ENCODE results near the gene MTHFS. TPM values are rescaled to one million over a fixed set of nuclear protein-coding genes. Genes with fewer than 3 reads are reported as not detected.

Gene MTHFS
- total and polyA plus RNA-seq, 4 donors, result 26.2 to 156 (median 86.8) TPM

DNA sequence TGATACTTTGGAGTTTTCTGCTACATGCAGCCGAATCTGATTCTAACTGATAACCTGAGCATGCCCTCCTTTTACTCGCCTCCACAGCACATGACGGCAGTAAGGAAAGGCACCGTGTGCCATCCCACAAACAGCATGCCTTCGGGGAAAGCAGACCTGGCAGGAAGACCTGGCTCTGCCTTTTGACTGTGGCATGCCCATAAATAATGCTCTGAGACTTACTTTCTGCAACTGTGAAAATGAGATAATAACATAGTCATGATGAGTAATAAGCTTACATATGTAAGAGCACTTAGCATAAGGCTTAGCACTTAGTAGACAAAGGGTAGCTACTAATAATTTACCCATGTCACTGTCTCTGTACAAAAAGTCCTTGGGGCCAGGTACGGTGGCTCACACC, 32.9 kb downstream of the MTHFS start:
- no peak overlapping the region for H3K9ac ChIP-seq (ENCODE audit: insufficient read depth in 1 of 2, low read length in 2 of 2)
- H3K27me3 ChIP-seq (ENCODE audit: control insufficient read depth in 3 of 3, insufficient read depth in 3 of 3, low read length in 2 of 3), result no peaks in the 10 kb centered on the region
- TF ChIP-seq, protein P1, sequence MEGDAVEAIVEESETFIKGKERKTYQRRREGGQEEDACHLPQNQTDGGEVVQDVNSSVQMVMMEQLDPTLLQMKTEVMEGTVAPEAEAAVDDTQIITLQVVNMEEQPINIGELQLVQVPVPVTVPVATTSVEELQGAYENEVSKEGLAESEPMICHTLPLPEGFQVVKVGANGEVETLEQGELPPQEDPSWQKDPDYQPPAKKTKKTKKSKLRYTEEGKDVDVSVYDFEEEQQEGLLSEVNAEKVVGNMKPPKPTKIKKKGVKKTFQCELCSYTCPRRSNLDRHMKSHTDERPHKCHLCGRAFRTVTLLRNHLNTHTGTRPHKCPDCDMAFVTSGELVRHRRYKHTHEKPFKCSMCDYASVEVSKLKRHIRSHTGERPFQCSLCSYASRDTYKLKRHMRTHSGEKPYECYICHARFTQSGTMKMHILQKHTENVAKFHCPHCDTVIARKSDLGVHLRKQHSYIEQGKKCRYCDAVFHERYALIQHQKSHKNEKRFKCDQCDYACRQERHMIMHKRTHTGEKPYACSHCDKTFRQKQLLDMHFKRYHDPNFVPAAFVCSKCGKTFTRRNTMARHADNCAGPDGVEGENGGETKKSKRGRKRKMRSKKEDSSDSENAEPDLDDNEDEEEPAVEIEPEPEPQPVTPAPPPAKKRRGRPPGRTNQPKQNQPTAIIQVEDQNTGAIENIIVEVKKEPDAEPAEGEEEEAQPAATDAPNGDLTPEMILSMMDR (IDR thresholded peaks at IDR 0.05; ENCODE audit: control extremely low read depth, extremely low read depth), result no peak
- H3K36me3 ChIP-seq (ENCODE audit: control insufficient read depth in 4 of 4, insufficient read depth in 4 of 4, low read length in 4 of 4), result peaks cover 0 to 8% (median 3%) of the 10 kb centered on the region in 4 donors
- no peaks in the 10 kb centered on the region for H3K4me1 ChIP-seq (ENCODE audit: control insufficient read depth in 5 of 5, insufficient read depth in 5 of 5, low read length in 5 of 5)
- ATAC-seq (ENCODE audit: insufficient read depth, low FRiP score) (no peak), DNase-seq (no peak)
- no peaks in the 10 kb centered on the region for H3K9me3 ChIP-seq (ENCODE audit: control insufficient read depth in 4 of 4, insufficient read depth in 3 of 4, low read length in 3 of 4)
- no peak overlapping the region for H3K4me3 ChIP-seq
- 98 to 99% methylated on average over 6 of the region's 6 CpGs for WGBS, 2 donors
- no peak overlapping the region for H3K27ac ChIP-seq (ENCODE audit: low read depth in 1 of 2, low read length in 1 of 2)

DNA sequence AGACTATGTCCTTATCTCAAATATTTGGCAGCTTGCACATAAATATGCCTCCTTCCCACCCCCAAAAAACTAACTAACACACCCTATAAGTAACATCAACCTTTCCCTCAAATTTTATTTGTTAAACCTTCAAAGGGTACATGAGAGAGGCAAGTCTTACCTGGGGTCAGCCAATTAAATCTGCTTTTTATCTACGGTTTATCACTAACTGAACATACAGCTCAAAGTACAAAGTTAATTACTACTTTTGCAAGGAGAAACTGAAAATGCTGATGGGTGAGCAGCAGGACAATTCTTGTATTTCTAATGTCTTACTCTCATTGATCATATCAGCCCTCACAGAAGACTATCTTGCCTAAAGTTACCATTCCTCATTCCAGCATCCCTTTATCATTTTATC, 34.6 kb downstream of the MTHFS start:
- ATAC-seq (ENCODE audit: insufficient read depth, low FRiP score), result no peak
- WGBS, 2 donors, result 93 to 97% methylated on average over 1 of the region's 1 CpG
- no peak overlapping the region for H3K27ac ChIP-seq (ENCODE audit: low read depth in 1 of 2, low read length in 1 of 2)

DNA sequence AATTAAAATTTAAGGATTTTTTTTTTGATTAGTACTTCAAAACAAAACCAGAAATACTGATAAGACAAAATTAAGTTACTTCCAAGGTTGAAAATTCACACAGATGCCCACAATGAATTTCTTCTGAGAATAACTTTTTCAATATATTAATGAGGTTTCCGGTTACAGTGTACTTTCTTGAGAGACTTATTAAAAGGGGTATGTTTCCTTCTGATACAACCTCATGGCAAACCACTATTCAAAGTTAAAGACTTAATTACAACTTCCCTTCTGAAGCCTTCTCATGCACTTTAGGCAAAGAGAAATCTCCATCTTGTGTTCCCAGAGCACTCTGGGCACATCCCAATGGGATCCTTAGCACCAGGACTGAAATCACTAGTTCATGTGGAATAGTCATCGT, 36.2 kb downstream of the MTHFS start:
- no peak overlapping the region for H3K4me3 ChIP-seq
- no peak overlapping the region for H3K27ac ChIP-seq (ENCODE audit: low read depth in 1 of 2, low read length in 1 of 2)
- H3K27me3 ChIP-seq (ENCODE audit: control insufficient read depth in 3 of 3, insufficient read depth in 3 of 3, low read length in 2 of 3), result no peaks in the 10 kb centered on the region
- H3K4me1 ChIP-seq (ENCODE audit: control insufficient read depth in 5 of 5, insufficient read depth in 5 of 5, low read length in 5 of 5), result no peaks in the 10 kb centered on the region
- ATAC-seq (ENCODE audit: insufficient read depth, low FRiP score) (no peak), DNase-seq (no peak)
- H3K36me3 ChIP-seq (ENCODE audit: control insufficient read depth in 4 of 4, insufficient read depth in 4 of 4, low read length in 4 of 4), result peaks cover 0 to 4% (median 1%) of the 10 kb centered on the region in 4 donors
- 75 to 87% methylated on average over 2 of the region's 2 CpGs for WGBS, 2 donors
- TF ChIP-seq, protein P1 (IDR thresholded peaks at IDR 0.05; ENCODE audit: control extremely low read depth, extremely low read depth), result no peak
- H3K9me3 ChIP-seq (ENCODE audit: control insufficient read depth in 4 of 4, insufficient read depth in 3 of 4, low read length in 3 of 4), result no peaks in the 10 kb centered on the region
- H3K9ac ChIP-seq (ENCODE audit: insufficient read depth in 1 of 2, low read length in 2 of 2), result no peak overlapping the region

More for the DNA sequence above, 34.6 kb downstream of the MTHFS start:
- H3K36me3 ChIP-seq (ENCODE audit: control insufficient read depth in 4 of 4, insufficient read depth in 4 of 4, low read length in 4 of 4), result peaks cover 0 to 8% (median 3%) of the 10 kb centered on the region in 4 donors
- no peak overlapping the region for H3K9ac ChIP-seq (ENCODE audit: insufficient read depth in 1 of 2, low read length in 2 of 2)
- TF ChIP-seq, protein P1 (IDR thresholded peaks at IDR 0.05; ENCODE audit: control extremely low read depth, extremely low read depth), result no peak
- H3K9me3 ChIP-seq (ENCODE audit: control insufficient read depth in 4 of 4, insufficient read depth in 3 of 4, low read length in 3 of 4), result no peaks in the 10 kb centered on the region
- DNase-seq, result no peak
- no peak overlapping the region for H3K4me3 ChIP-seq
- H3K4me1 ChIP-seq (ENCODE audit: control insufficient read depth in 5 of 5, insufficient read depth in 5 of 5, low read length in 5 of 5), result no peaks in the 10 kb centered on the region
- no peaks in the 10 kb centered on the region for H3K27me3 ChIP-seq (ENCODE audit: control insufficient read depth in 3 of 3, insufficient read depth in 3 of 3, low read length in 2 of 3)

DNA sequence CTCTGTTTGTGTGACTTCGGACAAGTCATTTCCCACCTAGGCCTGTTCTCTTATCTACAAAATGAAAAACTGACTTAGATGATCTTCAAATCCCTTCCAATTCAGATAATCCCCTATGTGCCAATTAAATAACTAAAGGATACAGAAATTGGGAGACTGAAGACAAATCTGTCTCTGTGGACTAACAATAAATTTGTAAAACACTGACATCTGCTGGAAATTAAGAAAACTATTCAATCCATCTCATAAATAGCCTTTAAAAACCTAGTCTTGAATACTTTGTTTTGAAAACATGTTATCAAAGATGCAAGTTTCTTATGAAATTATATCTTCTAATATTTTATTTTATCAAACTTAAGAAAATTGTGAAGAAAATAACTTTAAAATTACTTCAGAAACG, 38.3 kb downstream of the MTHFS start:
- Histone ChIP-seq H3K9me3 (ENCODE audit: control insufficient read depth in 4 of 4, insufficient read depth in 3 of 4, low read length in 3 of 4) (no peaks in the 10 kb centered on the region), H3K4me3 (no peak overlapping the region), H3K27ac (ENCODE audit: low read depth in 1 of 2, low read length in 1 of 2) (no peak overlapping the region), H3K4me1 (ENCODE audit: control insufficient read depth in 5 of 5, insufficient read depth in 5 of 5, low read length in 5 of 5) (no peaks in the 10 kb centered on the region), H3K9ac (ENCODE audit: insufficient read depth in 1 of 2, low read length in 2 of 2) (no peak overlapping the region), H3K27me3 (ENCODE audit: control insufficient read depth in 3 of 3, insufficient read depth in 3 of 3, low read length in 2 of 3) (no peaks in the 10 kb centered on the region), H3K36me3 (ENCODE audit: control insufficient read depth in 4 of 4, insufficient read depth in 4 of 4, low read length in 4 of 4) (peaks cover 0 to 5% (median 0%) of the 10 kb centered on the region in 4 donors)
- ATAC-seq (ENCODE audit: insufficient read depth, low FRiP score) (no peak), DNase-seq (no peak)
- 95 to 96% methylated on average over 2 of the region's 2 CpGs for WGBS, 2 donors
- TF ChIP-seq, protein P1 (IDR thresholded peaks at IDR 0.05; ENCODE audit: control extremely low read depth, extremely low read depth), result no peak

All from lung (tissue), 12 donors.